ENCODE measurements around the gene GTF2F1.

DNA sequence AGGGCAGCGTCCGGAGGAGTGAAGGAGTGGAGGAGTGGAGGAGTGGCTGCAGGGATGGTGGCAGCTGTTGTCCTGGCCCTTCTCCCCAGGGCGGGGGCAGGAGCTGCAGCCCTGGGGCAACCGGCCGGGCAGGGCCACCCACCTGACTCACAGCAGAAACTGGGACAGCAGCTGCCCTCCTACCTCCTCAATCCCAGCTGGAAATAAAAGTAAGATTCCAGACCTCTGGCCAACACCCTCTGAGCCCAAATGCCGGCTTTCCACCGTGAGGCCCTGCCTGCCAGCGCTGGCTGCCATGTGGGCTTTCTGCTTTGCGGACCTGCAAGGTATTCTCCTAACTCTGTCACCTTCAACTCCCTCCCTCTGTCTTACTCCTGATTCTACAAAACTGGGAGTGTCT is 35.0 kb downstream of the GTF2F1 start:
- TF ChIP-seq, protein P1, sequence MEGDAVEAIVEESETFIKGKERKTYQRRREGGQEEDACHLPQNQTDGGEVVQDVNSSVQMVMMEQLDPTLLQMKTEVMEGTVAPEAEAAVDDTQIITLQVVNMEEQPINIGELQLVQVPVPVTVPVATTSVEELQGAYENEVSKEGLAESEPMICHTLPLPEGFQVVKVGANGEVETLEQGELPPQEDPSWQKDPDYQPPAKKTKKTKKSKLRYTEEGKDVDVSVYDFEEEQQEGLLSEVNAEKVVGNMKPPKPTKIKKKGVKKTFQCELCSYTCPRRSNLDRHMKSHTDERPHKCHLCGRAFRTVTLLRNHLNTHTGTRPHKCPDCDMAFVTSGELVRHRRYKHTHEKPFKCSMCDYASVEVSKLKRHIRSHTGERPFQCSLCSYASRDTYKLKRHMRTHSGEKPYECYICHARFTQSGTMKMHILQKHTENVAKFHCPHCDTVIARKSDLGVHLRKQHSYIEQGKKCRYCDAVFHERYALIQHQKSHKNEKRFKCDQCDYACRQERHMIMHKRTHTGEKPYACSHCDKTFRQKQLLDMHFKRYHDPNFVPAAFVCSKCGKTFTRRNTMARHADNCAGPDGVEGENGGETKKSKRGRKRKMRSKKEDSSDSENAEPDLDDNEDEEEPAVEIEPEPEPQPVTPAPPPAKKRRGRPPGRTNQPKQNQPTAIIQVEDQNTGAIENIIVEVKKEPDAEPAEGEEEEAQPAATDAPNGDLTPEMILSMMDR (IDR thresholded peaks at IDR 0.05), result no peak
- no peak for TF ChIP-seq POLR2AphosphoS5 (IDR thresholded peaks at IDR 0.05)
